Measurements from ENCODE around the gene LRRN2. TPM values are rescaled to one million over a fixed set of nuclear protein-coding genes. Genes with fewer than 3 reads are reported as not detected.

Gene LRRN2
- total and polyA plus RNA-seq, 9 of the 15 experiments (the other 6 are each of a cell fraction or from before 2014, with no cell fraction given), result 0.05 TPM; not detected in 8

GRCh38 chr1:204714194-204714860 is 28.8 kb upstream of the LRRN2 start (continued):
- peak; percentile 54 for TF ChIP-seq MGA (IDR thresholded peaks at IDR 0.05)
- TF ChIP-seq HIVEP1 (CRISPR knock-in tag; IDR thresholded peaks at IDR 0.05), result no peak
- no peak for TF ChIP-seq HMGXB4 (CRISPR knock-in tag; IDR thresholded peaks at IDR 0.05)
- no peak for TF ChIP-seq PTTG1 (tag; IDR thresholded peaks at IDR 0.05; ENCODE audit: low read depth)
- no peak for TF ChIP-seq MYC (IDR thresholded peaks at IDR 0.05; ENCODE audit: low read depth, low read length)
- no peak for TF ChIP-seq MYC (CRISPR knock-in tag; IDR thresholded peaks at IDR 0.05; ENCODE audit: borderline replicate concordance, low read depth)
- TF ChIP-seq NCOA4 (IDR thresholded peaks at IDR 0.05; ENCODE audit: partially characterized antibody), result no peak
- TF ChIP-seq RBBP5 (IDR thresholded peaks at IDR 0.05; ENCODE audit: borderline replicate concordance, insufficient read depth, low read length, poor library complexity, severe bottlenecking), result no peak
- TF ChIP-seq FOXP4 (CRISPR knock-in tag; IDR thresholded peaks at IDR 0.05; ENCODE audit: borderline replicate concordance), result no peak
- TF ChIP-seq ZNF217 (CRISPR knock-in tag; IDR thresholded peaks at IDR 0.05), result no peak

Measured in K562 (cell line).